ENCODE results near the gene TBX10.
"Not testable (repeated sequence)": the region's sequence is repeated elsewhere in the genome, so short reads cannot be mapped to it uniquely, and the experiment has no call there.

DNA sequence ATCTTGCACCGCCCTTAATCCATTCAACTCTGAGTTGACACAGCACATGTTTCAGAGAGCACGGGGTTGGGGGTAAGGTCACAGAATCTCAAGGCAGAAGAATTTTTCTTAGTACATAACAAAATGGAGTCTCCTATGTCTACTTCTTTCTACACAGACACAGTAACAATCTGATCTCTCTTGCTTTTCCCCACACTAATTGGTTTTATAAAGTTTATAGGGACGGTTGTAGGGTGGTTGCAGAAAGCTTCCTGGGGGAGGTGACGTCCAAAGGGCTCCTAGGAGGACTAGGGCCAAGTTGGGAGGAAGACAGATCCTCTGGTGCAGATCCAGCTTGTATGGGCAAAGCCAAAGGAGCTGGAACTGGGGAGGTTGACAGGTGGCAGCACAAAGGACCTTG is 35.4 kb downstream of the TBX10 start:
- TF ChIP-seq POLR2AphosphoS5 (IDR thresholded peaks at IDR 0.05; ENCODE audit: low read depth, low read length); CREB1 (IDR thresholded peaks at IDR 0.05); GABPA (IDR thresholded peaks at IDR 0.05; ENCODE audit: borderline replicate concordance, insufficient read depth, low read length); EP300 (IDR thresholded peaks at IDR 0.05; ENCODE audit: borderline replicate concordance in 1 of 2, low read depth in 2 of 2, low read length in 2 of 2); POLR2A (IDR thresholded peaks at IDR 0.05; ENCODE audit: control extremely low read depth in 1 of 2, low read depth in 2 of 2, low read length in 2 of 2); TAF1 (IDR thresholded peaks at IDR 0.05; ENCODE audit: low read depth, low read length); SUZ12 (IDR thresholded peaks at IDR 0.05; ENCODE audit: low read length); RXRA (IDR thresholded peaks at IDR 0.05; ENCODE audit: insufficient read depth, low read depth, low read length); SP1 (IDR thresholded peaks at IDR 0.05; ENCODE audit: low read depth, low read length); EZH2 (IDR thresholded peaks at IDR 0.05; ENCODE audit: low read depth, low read length, severe bottlenecking); CEBPB (IDR thresholded peaks at IDR 0.05; ENCODE audit: low read depth, low read length); RFX5 (IDR thresholded peaks at IDR 0.05; ENCODE audit: borderline replicate concordance, low read depth, low read length): not testable (repeated sequence)
- TF ChIP-seq, protein P1, sequence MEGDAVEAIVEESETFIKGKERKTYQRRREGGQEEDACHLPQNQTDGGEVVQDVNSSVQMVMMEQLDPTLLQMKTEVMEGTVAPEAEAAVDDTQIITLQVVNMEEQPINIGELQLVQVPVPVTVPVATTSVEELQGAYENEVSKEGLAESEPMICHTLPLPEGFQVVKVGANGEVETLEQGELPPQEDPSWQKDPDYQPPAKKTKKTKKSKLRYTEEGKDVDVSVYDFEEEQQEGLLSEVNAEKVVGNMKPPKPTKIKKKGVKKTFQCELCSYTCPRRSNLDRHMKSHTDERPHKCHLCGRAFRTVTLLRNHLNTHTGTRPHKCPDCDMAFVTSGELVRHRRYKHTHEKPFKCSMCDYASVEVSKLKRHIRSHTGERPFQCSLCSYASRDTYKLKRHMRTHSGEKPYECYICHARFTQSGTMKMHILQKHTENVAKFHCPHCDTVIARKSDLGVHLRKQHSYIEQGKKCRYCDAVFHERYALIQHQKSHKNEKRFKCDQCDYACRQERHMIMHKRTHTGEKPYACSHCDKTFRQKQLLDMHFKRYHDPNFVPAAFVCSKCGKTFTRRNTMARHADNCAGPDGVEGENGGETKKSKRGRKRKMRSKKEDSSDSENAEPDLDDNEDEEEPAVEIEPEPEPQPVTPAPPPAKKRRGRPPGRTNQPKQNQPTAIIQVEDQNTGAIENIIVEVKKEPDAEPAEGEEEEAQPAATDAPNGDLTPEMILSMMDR (IDR thresholded peaks at IDR 0.05; ENCODE audit: control extremely low read depth in 1 of 3, insufficient read depth in 1 of 3, low read depth in 1 of 3, low read length in 3 of 3), result not testable (repeated sequence)
- TF ChIP-seq, protein P2, sequence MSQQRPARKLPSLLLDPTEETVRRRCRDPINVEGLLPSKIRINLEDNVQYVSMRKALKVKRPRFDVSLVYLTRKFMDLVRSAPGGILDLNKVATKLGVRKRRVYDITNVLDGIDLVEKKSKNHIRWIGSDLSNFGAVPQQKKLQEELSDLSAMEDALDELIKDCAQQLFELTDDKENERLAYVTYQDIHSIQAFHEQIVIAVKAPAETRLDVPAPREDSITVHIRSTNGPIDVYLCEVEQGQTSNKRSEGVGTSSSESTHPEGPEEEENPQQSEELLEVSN (IDR thresholded peaks at IDR 0.05), result not testable (repeated sequence)
